ENCODE data around the gene PPP2R5C.

PPP2R5C gene

GRCh38 chr14:101928415-101928841, 166.9 kb downstream of the PPP2R5C start:
- Histone ChIP-seq H3K9me3 (ENCODE audit: control insufficient read depth, insufficient read depth, low read length) (no peaks in the 10 kb centered on the region), H3K36me3 (ENCODE audit: control insufficient read depth, insufficient read depth, low read length) (peaks cover 3% of the 10 kb centered on the region)

GRCh38 chr14:101929096-101929495, 167.6 kb downstream of the PPP2R5C start:
- Histone ChIP-seq H3K4me1 (ENCODE audit: control insufficient read depth, insufficient read depth, low read length) (peaks cover under 1% of the 10 kb centered on the region), H3K36me3 (ENCODE audit: control insufficient read depth, insufficient read depth, low read length) (peaks cover 3% of the 10 kb centered on the region), H3K27me3 (ENCODE audit: control insufficient read depth, insufficient read depth, low read length) (peaks cover 4% of the 10 kb centered on the region), H3K9ac (ENCODE audit: low read depth, low read length) (no peak overlapping the region), H3K4me3 (ENCODE audit: low read depth, low read length) (no peak overlapping the region), H3K9me3 (ENCODE audit: control insufficient read depth, insufficient read depth, low read length) (no peaks in the 10 kb centered on the region)

More at GRCh38 chr14:101928415-101928841, 166.9 kb downstream of the PPP2R5C start:
- H3K4me3 ChIP-seq (ENCODE audit: low read depth, low read length): no peak overlapping the region
- no peak overlapping the region for H3K9ac ChIP-seq (ENCODE audit: low read depth, low read length)
- peaks cover 5% of the 10 kb centered on the region for H3K4me1 ChIP-seq (ENCODE audit: control insufficient read depth, insufficient read depth, low read length)
- no peaks in the 10 kb centered on the region for H3K27me3 ChIP-seq (ENCODE audit: control insufficient read depth, insufficient read depth, low read length)

GRCh38 chr14:101929946-101930345, 168.4 kb downstream of the PPP2R5C start:
- no peaks in the 10 kb centered on the region for H3K4me1 ChIP-seq (ENCODE audit: control insufficient read depth, insufficient read depth, low read length)
- H3K36me3 ChIP-seq (ENCODE audit: control insufficient read depth, insufficient read depth, low read length): peaks cover 3% of the 10 kb centered on the region
- peaks cover 4% of the 10 kb centered on the region for H3K27me3 ChIP-seq (ENCODE audit: control insufficient read depth, insufficient read depth, low read length)
- no peaks in the 10 kb centered on the region for H3K9me3 ChIP-seq (ENCODE audit: control insufficient read depth, insufficient read depth, low read length)
- H3K9ac ChIP-seq (ENCODE audit: low read depth, low read length): no peak overlapping the region
- H3K4me3 ChIP-seq (ENCODE audit: low read depth, low read length): no peak overlapping the region

GRCh38 chr14:101932673-101933072, 171.2 kb downstream of the PPP2R5C start:
- no peaks in the 10 kb centered on the region for H3K4me1 ChIP-seq (ENCODE audit: control insufficient read depth, insufficient read depth, low read length)
- no peaks in the 10 kb centered on the region for H3K36me3 ChIP-seq (ENCODE audit: control insufficient read depth, insufficient read depth, low read length)
- peaks cover 4% of the 10 kb centered on the region for H3K27me3 ChIP-seq (ENCODE audit: control insufficient read depth, insufficient read depth, low read length)
- no peak overlapping the region for H3K4me3 ChIP-seq (ENCODE audit: low read depth, low read length)
- no peaks in the 10 kb centered on the region for H3K9me3 ChIP-seq (ENCODE audit: control insufficient read depth, insufficient read depth, low read length)
- H3K9ac ChIP-seq (ENCODE audit: low read depth, low read length): no peak overlapping the region

- H3K4me3 ChIP-seq (ENCODE audit: low read depth, low read length): no peak overlapping the region
- H3K36me3 ChIP-seq (ENCODE audit: control insufficient read depth, insufficient read depth, low read length): no peaks in the 10 kb centered on the region
- no peaks in the 10 kb centered on the region for H3K9me3 ChIP-seq (ENCODE audit: control insufficient read depth, insufficient read depth, low read length)
- H3K9ac ChIP-seq (ENCODE audit: low read depth, low read length): no peak overlapping the region
- peaks cover 8% of the 10 kb centered on the region for H3K27me3 ChIP-seq (ENCODE audit: control insufficient read depth, insufficient read depth, low read length)
- no peaks in the 10 kb centered on the region for H3K4me1 ChIP-seq (ENCODE audit: control insufficient read depth, insufficient read depth, low read length)
Measured at GRCh38 chr14:101933209-101933608, 171.7 kb downstream of the PPP2R5C start.

GRCh38 chr14:101934601-101935150, 173.2 kb downstream of the PPP2R5C start:
- no peak overlapping the region for H3K9ac ChIP-seq (ENCODE audit: low read depth, low read length)
- H3K9me3 ChIP-seq (ENCODE audit: control insufficient read depth, insufficient read depth, low read length): no peaks in the 10 kb centered on the region
- H3K4me1 ChIP-seq (ENCODE audit: control insufficient read depth, insufficient read depth, low read length): no peaks in the 10 kb centered on the region
- H3K36me3 ChIP-seq (ENCODE audit: control insufficient read depth, insufficient read depth, low read length): no peaks in the 10 kb centered on the region
- no peak overlapping the region for H3K4me3 ChIP-seq (ENCODE audit: low read depth, low read length)
- H3K27me3 ChIP-seq (ENCODE audit: control insufficient read depth, insufficient read depth, low read length): peaks cover 19% of the 10 kb centered on the region

- Histone ChIP-seq H3K36me3 (ENCODE audit: control insufficient read depth, insufficient read depth, low read length) (no peaks in the 10 kb centered on the region), H3K27me3 (ENCODE audit: control insufficient read depth, insufficient read depth, low read length) (peaks cover 37% of the 10 kb centered on the region), H3K9ac (ENCODE audit: low read depth, low read length) (no peak overlapping the region), H3K4me3 (ENCODE audit: low read depth, low read length) (no peak overlapping the region), H3K9me3 (ENCODE audit: control insufficient read depth, insufficient read depth, low read length) (no peaks in the 10 kb centered on the region), H3K4me1 (ENCODE audit: control insufficient read depth, insufficient read depth, low read length) (no peaks in the 10 kb centered on the region)
Measured at GRCh38 chr14:101937926-101938767, 176.6 kb downstream of the PPP2R5C start.

GRCh38 chr14:101939646-101940170, 178.2 kb downstream of the PPP2R5C start:
- H3K4me1 ChIP-seq (ENCODE audit: control insufficient read depth, insufficient read depth, low read length): no peaks in the 10 kb centered on the region
- H3K9me3 ChIP-seq (ENCODE audit: control insufficient read depth, insufficient read depth, low read length): no peaks in the 10 kb centered on the region
- H3K9ac ChIP-seq (ENCODE audit: low read depth, low read length): no peak overlapping the region
- no peak overlapping the region for H3K4me3 ChIP-seq (ENCODE audit: low read depth, low read length)
- H3K36me3 ChIP-seq (ENCODE audit: control insufficient read depth, insufficient read depth, low read length): no peaks in the 10 kb centered on the region
- peaks cover 47% of the 10 kb centered on the region for H3K27me3 ChIP-seq (ENCODE audit: control insufficient read depth, insufficient read depth, low read length)

- H3K9me3 ChIP-seq (ENCODE audit: control insufficient read depth, insufficient read depth, low read length): no peaks in the 10 kb centered on the region
- H3K9ac ChIP-seq (ENCODE audit: low read depth, low read length): no peak overlapping the region
- H3K4me1 ChIP-seq (ENCODE audit: control insufficient read depth, insufficient read depth, low read length): peaks cover 3% of the 10 kb centered on the region
- no peak overlapping the region for H3K4me3 ChIP-seq (ENCODE audit: low read depth, low read length)
- peaks cover 44% of the 10 kb centered on the region for H3K27me3 ChIP-seq (ENCODE audit: control insufficient read depth, insufficient read depth, low read length)
- no peaks in the 10 kb centered on the region for H3K36me3 ChIP-seq (ENCODE audit: control insufficient read depth, insufficient read depth, low read length)
Measured at GRCh38 chr14:101944451-101944850, 182.9 kb downstream of the PPP2R5C start.

- H3K4me3 ChIP-seq (ENCODE audit: low read depth, low read length): no peak overlapping the region
- H3K9me3 ChIP-seq (ENCODE audit: control insufficient read depth, insufficient read depth, low read length): no peaks in the 10 kb centered on the region
- no peaks in the 10 kb centered on the region for H3K36me3 ChIP-seq (ENCODE audit: control insufficient read depth, insufficient read depth, low read length)
- H3K4me1 ChIP-seq (ENCODE audit: control insufficient read depth, insufficient read depth, low read length): peaks cover 3% of the 10 kb centered on the region
- H3K9ac ChIP-seq (ENCODE audit: low read depth, low read length): no peak overlapping the region
- H3K27me3 ChIP-seq (ENCODE audit: control insufficient read depth, insufficient read depth, low read length): peaks cover 40% of the 10 kb centered on the region
Measured at GRCh38 chr14:101945171-101945570, 183.7 kb downstream of the PPP2R5C start.

- Histone ChIP-seq H3K36me3 (ENCODE audit: control insufficient read depth, insufficient read depth, low read length) (no peaks in the 10 kb centered on the region), H3K9me3 (ENCODE audit: control insufficient read depth, insufficient read depth, low read length) (no peaks in the 10 kb centered on the region), H3K4me1 (ENCODE audit: control insufficient read depth, insufficient read depth, low read length) (peaks cover 3% of the 10 kb centered on the region), H3K9ac (ENCODE audit: low read depth, low read length) (peak overlapping the region; percentile 85), H3K27me3 (ENCODE audit: control insufficient read depth, insufficient read depth, low read length) (peaks cover 29% of the 10 kb centered on the region), H3K4me3 (ENCODE audit: low read depth, low read length) (peak overlapping the region; percentile 99)
Measured at GRCh38 chr14:101947577-101947903, 186.0 kb downstream of the PPP2R5C start.

All from iPS-15b (cell line).